Measurements from ENCODE around the gene ERLIN1.

DNA sequence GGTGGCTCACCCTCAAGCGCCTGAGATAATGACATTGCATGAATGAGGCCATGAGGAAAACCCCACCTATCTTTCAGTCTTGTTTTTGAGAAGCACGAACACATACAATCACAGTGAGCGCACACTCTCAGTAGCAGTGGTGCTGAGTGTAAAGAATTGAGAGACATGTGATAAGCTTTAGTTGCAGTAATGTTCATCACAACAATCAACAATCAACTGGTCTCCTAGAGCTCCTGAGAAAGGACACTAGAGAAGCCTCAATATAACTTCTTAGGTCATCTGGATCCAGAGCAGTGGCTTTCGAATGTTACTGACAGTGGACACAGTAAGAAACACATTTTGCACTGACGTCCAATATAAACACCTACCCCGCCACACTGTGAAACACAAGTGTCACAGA lies 12.8 kb downstream of the ERLIN1 start:
- TF ChIP-seq, protein P1, sequence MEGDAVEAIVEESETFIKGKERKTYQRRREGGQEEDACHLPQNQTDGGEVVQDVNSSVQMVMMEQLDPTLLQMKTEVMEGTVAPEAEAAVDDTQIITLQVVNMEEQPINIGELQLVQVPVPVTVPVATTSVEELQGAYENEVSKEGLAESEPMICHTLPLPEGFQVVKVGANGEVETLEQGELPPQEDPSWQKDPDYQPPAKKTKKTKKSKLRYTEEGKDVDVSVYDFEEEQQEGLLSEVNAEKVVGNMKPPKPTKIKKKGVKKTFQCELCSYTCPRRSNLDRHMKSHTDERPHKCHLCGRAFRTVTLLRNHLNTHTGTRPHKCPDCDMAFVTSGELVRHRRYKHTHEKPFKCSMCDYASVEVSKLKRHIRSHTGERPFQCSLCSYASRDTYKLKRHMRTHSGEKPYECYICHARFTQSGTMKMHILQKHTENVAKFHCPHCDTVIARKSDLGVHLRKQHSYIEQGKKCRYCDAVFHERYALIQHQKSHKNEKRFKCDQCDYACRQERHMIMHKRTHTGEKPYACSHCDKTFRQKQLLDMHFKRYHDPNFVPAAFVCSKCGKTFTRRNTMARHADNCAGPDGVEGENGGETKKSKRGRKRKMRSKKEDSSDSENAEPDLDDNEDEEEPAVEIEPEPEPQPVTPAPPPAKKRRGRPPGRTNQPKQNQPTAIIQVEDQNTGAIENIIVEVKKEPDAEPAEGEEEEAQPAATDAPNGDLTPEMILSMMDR (IDR thresholded peaks at IDR 0.05), result no peak
- TF ChIP-seq POLR2A (IDR thresholded peaks at IDR 0.05), result no peak

All from right lobe of liver (tissue), 4 donors.